GM12878 (cell line): ENCODE data around the gene ZNF100. TPM values are rescaled to one million over a fixed set of nuclear protein-coding genes. Genes with fewer than 3 reads are reported as not detected.

Experiments used
- ATAC-seq: fragments of 200-7000 bp; cut with Tn5 transposase; 3 replicates; pipeline ENCODE4 v1.9.1; 2020; ENCODE audit warnings: mild to moderate bottlenecking, moderate library complexity
- BruUV-seq: library from RNA; stranded (reverse); fragments of 400-500 nt; replicated peaks from 2 replicates; lab custom pipeline; 2021; lab: Mats Ljungman, UMichigan
- CTCF ChIA-PET: fragments of 300-600 bp; sonication (Branson Sonifier 250); formaldehyde crosslinking; extraction: SDS; loops from one replicate; lab custom pipeline; 2021; ENCODE audit warnings: inconsistent platforms; lab: Yijun Ruan, JAX
- POLR2A ChIA-PET: fragments of 350-600 bp; formaldehyde crosslinking; extraction: SDS; loops from one replicate; lab custom pipeline; 2021; ENCODE audit warnings: inconsistent platforms; lab: Charles Lee
- RAD21 ChIA-PET: fragments of 300-600 bp; sonication (Branson Sonifier 250); formaldehyde crosslinking; loops from one replicate; lab custom pipeline; 2023; ENCODE audit warnings: antibody characterized with exemption; ENCODE audit not compliant: unreplicated experiment; lab: Charles Lee
- SMC1A ChIA-PET: fragments of 300-600 bp; sonication (Branson Sonifier 250); formaldehyde crosslinking; loops from one replicate; lab custom pipeline; 2023; ENCODE audit not compliant: unreplicated experiment, uncharacterized antibody; lab: Charles Lee
- DNase-seq: peaks from one replicate; pipeline ENCODE4 v3.0.0-alpha.2; 2011; ENCODE audit warnings: low read depth, low spot score
- FAIRE-seq: peaks from 3 replicates; lab custom pipeline; 2011; peaks lifted over from hg19 to GRCh38; lab: Jason Lieb, UNC
- H2AFZ ChIP-seq: 2 replicates; pipeline ENCODE4 v1.6.0; 2011; ENCODE audit warnings: low read depth, low read length, control low read depth; ENCODE audit not compliant: control insufficient read depth
- H3K27ac ChIP-seq: 2 replicates; pipeline ENCODE4 v1.5.1; 2011; ENCODE audit warnings: control low read depth; ENCODE audit not compliant: control insufficient read depth, insufficient read depth
- H3K27me3 ChIP-seq, 2 experiments: replicated peaks in 1 of 2; 2 replicates each; pipeline versions ENCODE4 v1.6.0 to v1.6.1; 2011; ENCODE audit warnings: low read length in 1 of 2; ENCODE audit not compliant: control insufficient read depth in 2 of 2, insufficient read depth in 2 of 2
- H3K36me3 ChIP-seq, 2 experiments: 2 replicates each; pipeline ENCODE4 v1.5.1; 2011; ENCODE audit warnings: low read length in 1 of 2; ENCODE audit not compliant: control insufficient read depth in 2 of 2, insufficient read depth in 2 of 2
- H3K4me1 ChIP-seq: 2 replicates; pipeline ENCODE4 v1.6.1; 2011; ENCODE audit warnings: mild to moderate bottlenecking, low read length, moderate library complexity, mixed read lengths; ENCODE audit not compliant: control insufficient read depth, insufficient read depth
- H3K4me2 ChIP-seq: 2 replicates; pipeline ENCODE4 v1.6.0; 2011; ENCODE audit warnings: control low read depth; ENCODE audit not compliant: control insufficient read depth, insufficient read depth
- H3K4me3 ChIP-seq: fragments of 200-600 bp; sonication (generic); 2 replicates; pipeline ENCODE4 v1.5.1; 2016
- H3K79me2 ChIP-seq: 2 replicates; pipeline ENCODE4 v1.6.0; 2011; ENCODE audit warnings: low read length; ENCODE audit not compliant: control insufficient read depth, insufficient read depth
- H3K9ac ChIP-seq: 2 replicates; pipeline ENCODE4 v1.8.0; 2011; ENCODE audit warnings: low read length, control low read depth, mixed read lengths; ENCODE audit not compliant: control insufficient read depth, insufficient read depth
- H3K9me3 ChIP-seq: replicated peaks from 3 replicates; pipeline ENCODE4 v1.5.1; 2011; ENCODE audit warnings: mild to moderate bottlenecking, low read length; ENCODE audit not compliant: control insufficient read depth, insufficient read depth
- H4K20me1 ChIP-seq: 2 replicates; pipeline ENCODE4 v1.6.0; 2011; ENCODE audit not compliant: control insufficient read depth, insufficient read depth
- CBFB ChIP-seq: IDR thresholded peaks from 2 replicates; pipeline ENCODE4 v1.6.1; 2016; ENCODE audit warnings: antibody characterized with exemption, low read depth
- CHD4 ChIP-seq: fragments of 200-600 bp; sonication (generic); IDR thresholded peaks from 2 replicates; pipeline ENCODE4 v1.6.1; 2016; ENCODE audit warnings: mild to moderate bottlenecking
- MXI1 ChIP-seq: fragments of 150-350 bp; IDR thresholded peaks from 2 replicates; pipeline ENCODE4 v1.6.1; 2011; ENCODE audit warnings: low read depth, mild to moderate bottlenecking, inconsistent platforms, low read length, improper control_type of control experiment
- SMAD5 ChIP-seq: IDR thresholded peaks from 2 replicates; pipeline ENCODE4 v1.6.1; 2016; ENCODE audit warnings: antibody characterized with exemption, low read depth
- SP1 ChIP-seq: IDR thresholded peaks from one replicate; pipeline ENCODE4 v1.6.1; 2011; ENCODE audit warnings: low read depth, low read length
- TAF1 ChIP-seq: IDR thresholded peaks from 2 replicates; pipeline ENCODE4 v1.6.1; 2011; ENCODE audit warnings: mild to moderate bottlenecking, low read depth, low read length, borderline replicate concordance
- TARDBP ChIP-seq: IDR thresholded peaks from 2 replicates; pipeline ENCODE4 v1.6.1; 2016; ENCODE audit warnings: borderline replicate concordance
- ZNF274 ChIP-seq: IDR thresholded peaks from one replicate; pipeline ENCODE4 v1.8.0; 2011; ENCODE audit not compliant: insufficient read length, insufficient read depth
- ZZZ3 ChIP-seq: IDR thresholded peaks from 2 replicates; pipeline ENCODE4 v1.6.1; 2011; ENCODE audit warnings: low read depth; ENCODE audit not compliant: control insufficient read depth, insufficient read length
- WGBS: methylation state at CpG from one replicate; pipeline ENCODE4 v1.1.6; 2016; ENCODE audit warnings: low lambda C conversion rate; ENCODE audit not compliant: insufficient replicate concordance, insufficient coverage; ENCODE audit errors: missing lambda C conversion rate; 5-methylcytosine and 5-hydroxymethylcytosine counted together
- in situ Hi-C: fragments of 300-500 bp; cut with MboI; formaldehyde crosslinking; loops from 9 replicates; pipeline ENCODE4 v1.14.3; 2018; ENCODE audit warnings: mixed read lengths
- intact Hi-C: fragments of 100-400 bp; cut with micrococcal nuclease; formaldehyde crosslinking; loops from one replicate; pipeline ENCODE4 v1.14.2; 2022; ENCODE audit not compliant: unreplicated experiment
- polyA plus RNA-seq, 11 experiments: library from polyadenylated mRNA; depleted of rRNA in 4 of 11; unstranded in 6 of 11; stranded (reverse) in 5 of 11; fragments of >200 nt; fragmentation: Nextera tagmentation in 4 of 11; fragmentation: Illumina TruSeq in 1 of 11; extraction: Ambion mirVana in 4 of 11; extraction: Trizol in 1 of 11; gene quantifications; 1 replicate in 1 of 11; 2 replicates in 10 of 11; pipeline versions ENCODE4 v1.2.1 to v1.2.3, GENCODE V29; 2011 to 2016; ENCODE audit warnings: inconsistent platforms in 2 of 11, missing spikeins in 2 of 11, low read depth in 1 of 11
- total RNA-seq, 4 experiments: library from RNA; depleted of rRNA in 3 of 4; stranded (reverse); fragments of >200 nt in 3 of 4; fragmentation: Illumina TruSeq in 1 of 4; extraction: Trizol in 1 of 4; gene quantifications; 2 replicates each; pipeline versions ENCODE4 v1.2.1 to v1.2.3, GENCODE V29; 2013 to 2021
- TF ChIP-seq, protein P1 (sequence below): IDR thresholded peaks from 2 replicates; pipeline ENCODE4 v1.6.1; 2011; ENCODE audit warnings: borderline replicate concordance, low read depth, mild to moderate bottlenecking, moderate library complexity, low read length; ENCODE audit not compliant: insufficient read depth, poor library complexity, severe bottlenecking
- TF ChIP-seq, protein P2 (sequence below): fragments of 150-350 bp; IDR thresholded peaks from 2 replicates; pipeline ENCODE4 v1.6.1; 2014; ENCODE audit warnings: mild to moderate bottlenecking, low read depth, low read length
- TF ChIP-seq, protein P3 (sequence below): fragments of 450-650 bp; IDR thresholded peaks from 2 replicates; pipeline ENCODE4 v1.6.1; 2017; ENCODE audit warnings: mild to moderate bottlenecking, low read depth, inconsistent platforms; ENCODE audit not compliant: poor library complexity, severe bottlenecking

Gene ZNF100
- total and polyA plus RNA-seq, 10 of the 15 experiments (the other 5 are each of a cell fraction or from before 2014, with no cell fraction given), result 3.0 to 18.2 (median 9.4) TPM

DNA sequence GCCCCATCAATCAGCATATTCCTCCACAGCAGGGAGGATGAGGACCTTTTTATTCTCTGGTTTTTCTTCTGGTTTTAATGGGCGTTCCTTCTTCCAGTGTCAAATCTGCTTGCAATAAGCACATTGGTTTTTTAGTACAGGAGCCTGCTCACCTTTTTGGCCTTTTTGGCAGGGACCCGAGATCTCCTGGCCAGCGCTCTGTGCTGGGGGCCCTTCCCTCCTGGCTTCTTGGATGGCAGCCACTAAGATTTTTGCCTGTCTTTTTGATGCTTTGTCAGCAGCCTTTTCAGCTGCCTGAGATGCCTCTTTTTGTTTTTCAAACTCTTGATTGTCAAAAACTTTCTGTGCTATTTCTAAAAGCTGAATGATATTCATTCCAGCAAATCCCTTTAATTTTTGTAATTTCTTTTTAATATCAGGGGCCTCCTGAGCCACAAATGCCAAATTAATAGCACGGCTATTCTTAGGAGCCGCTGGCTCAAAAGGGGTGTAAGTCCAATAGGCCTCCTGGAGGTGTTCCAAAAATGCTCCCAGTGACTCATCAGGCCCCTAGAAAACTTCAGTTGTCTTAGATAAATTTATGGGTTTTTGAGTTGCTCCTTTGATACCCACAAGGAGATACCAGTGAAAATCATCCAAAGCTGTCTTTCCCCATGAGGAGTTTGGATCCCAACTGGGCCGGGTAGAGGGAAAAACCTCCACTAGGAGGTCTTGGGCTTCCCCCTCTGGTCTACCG is 73.0 kb downstream of the ZNF100 start:
- intact Hi-C loops, result no loop called here
- POLR2A ChIA-PET, result no interaction called here
- TF ChIP-seq MXI1, result no peak

DNA sequence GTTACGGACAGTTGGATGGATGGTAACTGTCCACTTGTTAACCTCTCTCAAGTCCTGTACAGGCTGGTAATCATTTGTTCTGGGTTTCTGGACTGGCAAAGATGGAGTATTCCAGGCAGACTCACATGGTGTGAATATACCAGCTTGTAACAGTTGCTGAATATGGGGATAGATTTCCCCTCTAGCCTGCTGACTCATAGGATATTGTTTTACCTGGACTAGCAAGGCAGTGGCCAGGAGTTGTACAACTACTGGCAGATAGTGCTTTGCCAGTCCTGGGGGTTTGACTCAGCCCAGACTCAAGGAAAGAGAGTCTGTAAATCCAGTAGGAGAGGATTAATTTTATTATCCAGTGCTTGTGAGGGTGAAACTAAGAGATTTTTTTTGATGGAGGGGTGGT is 74.0 kb downstream of the ZNF100 start:
- no TSS peak for BruUV-seq
- no peak for DNase-seq
- SMC1A ChIA-PET, result interaction anchor here (0.6 kb wide), 1 partner anchor 1107 kb away, joined by 3 read pairs; no protein-coding TSS in a partner anchor
- intact Hi-C loops, result no loop called here
- CTCF ChIA-PET, result no interaction called here
- H2AFZ ChIP-seq, result no peak overlapping the region
- no peak for ATAC-seq
- no peak overlapping the region for H3K9ac ChIP-seq
- in situ Hi-C loops, result no loop called here
- 56% methylated on average over 1 of the region's 1 CpG for WGBS
- no peak overlapping the region for H3K4me2 ChIP-seq
- H3K36me3 ChIP-seq, result no peaks in the 10 kb centered on the region
- no peaks in the 10 kb centered on the region for H3K4me1 ChIP-seq
- no peaks in the 10 kb centered on the region for H3K79me2 ChIP-seq
- no peak for FAIRE-seq
- no peak overlapping the region for H3K4me3 ChIP-seq
- RAD21 ChIA-PET, result no interaction called here
- no peaks in the 10 kb centered on the region for H3K27me3 ChIP-seq
- H4K20me1 ChIP-seq, result no peaks in the 10 kb centered on the region
- POLR2A ChIA-PET, result no interaction called here
- H3K27ac ChIP-seq, result no peak overlapping the region
- no peaks in the 10 kb centered on the region; the same call in 2 of the 3 replicates for H3K9me3 ChIP-seq
- TF ChIP-seq, protein P1, sequence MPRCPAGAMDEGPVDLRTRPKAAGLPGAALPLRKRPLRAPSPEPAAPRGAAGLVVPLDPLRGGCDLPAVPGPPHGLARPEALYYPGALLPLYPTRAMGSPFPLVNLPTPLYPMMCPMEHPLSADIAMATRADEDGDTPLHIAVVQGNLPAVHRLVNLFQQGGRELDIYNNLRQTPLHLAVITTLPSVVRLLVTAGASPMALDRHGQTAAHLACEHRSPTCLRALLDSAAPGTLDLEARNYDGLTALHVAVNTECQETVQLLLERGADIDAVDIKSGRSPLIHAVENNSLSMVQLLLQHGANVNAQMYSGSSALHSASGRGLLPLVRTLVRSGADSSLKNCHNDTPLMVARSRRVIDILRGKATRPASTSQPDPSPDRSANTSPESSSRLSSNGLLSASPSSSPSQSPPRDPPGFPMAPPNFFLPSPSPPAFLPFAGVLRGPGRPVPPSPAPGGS, result no peak
- TF ChIP-seq CBFB (no peak), TARDBP (no peak), CHD4 (no peak), ZZZ3 (no peak), SP1 (no peak), SMAD5 (no peak), TAF1 (no peak), ZNF274 (no peak)
- TF ChIP-seq, protein P2, sequence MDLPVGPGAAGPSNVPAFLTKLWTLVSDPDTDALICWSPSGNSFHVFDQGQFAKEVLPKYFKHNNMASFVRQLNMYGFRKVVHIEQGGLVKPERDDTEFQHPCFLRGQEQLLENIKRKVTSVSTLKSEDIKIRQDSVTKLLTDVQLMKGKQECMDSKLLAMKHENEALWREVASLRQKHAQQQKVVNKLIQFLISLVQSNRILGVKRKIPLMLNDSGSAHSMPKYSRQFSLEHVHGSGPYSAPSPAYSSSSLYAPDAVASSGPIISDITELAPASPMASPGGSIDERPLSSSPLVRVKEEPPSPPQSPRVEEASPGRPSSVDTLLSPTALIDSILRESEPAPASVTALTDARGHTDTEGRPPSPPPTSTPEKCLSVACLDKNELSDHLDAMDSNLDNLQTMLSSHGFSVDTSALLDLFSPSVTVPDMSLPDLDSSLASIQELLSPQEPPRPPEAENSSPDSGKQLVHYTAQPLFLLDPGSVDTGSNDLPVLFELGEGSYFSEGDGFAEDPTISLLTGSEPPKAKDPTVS, result no peak
- TF ChIP-seq, protein P3, sequence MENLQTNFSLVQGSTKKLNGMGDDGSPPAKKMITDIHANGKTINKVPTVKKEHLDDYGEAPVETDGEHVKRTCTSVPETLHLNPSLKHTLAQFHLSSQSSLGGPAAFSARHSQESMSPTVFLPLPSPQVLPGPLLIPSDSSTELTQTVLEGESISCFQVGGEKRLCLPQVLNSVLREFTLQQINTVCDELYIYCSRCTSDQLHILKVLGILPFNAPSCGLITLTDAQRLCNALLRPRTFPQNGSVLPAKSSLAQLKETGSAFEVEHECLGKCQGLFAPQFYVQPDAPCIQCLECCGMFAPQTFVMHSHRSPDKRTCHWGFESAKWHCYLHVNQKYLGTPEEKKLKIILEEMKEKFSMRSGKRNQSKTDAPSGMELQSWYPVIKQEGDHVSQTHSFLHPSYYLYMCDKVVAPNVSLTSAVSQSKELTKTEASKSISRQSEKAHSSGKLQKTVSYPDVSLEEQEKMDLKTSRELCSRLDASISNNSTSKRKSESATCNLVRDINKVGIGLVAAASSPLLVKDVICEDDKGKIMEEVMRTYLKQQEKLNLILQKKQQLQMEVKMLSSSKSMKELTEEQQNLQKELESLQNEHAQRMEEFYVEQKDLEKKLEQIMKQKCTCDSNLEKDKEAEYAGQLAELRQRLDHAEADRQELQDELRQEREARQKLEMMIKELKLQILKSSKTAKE, result no peak

More for the DNA sequence above, 73.0 kb downstream of the ZNF100 start:
- SMC1A ChIA-PET, result no interaction called here
- RAD21 ChIA-PET, result no interaction called here
- Histone ChIP-seq H3K27me3 (no peaks in the 10 kb centered on the region), H3K4me2 (no peak overlapping the region), H3K36me3 (no peaks in the 10 kb centered on the region), H4K20me1 (no peaks in the 10 kb centered on the region), H3K79me2 (no peaks in the 10 kb centered on the region), H3K9me3 (no peaks in the 10 kb centered on the region; the same call in 2 of the 3 replicates), H3K27ac (no peak overlapping the region), H2AFZ (no peak overlapping the region), H3K4me1 (no peaks in the 10 kb centered on the region), H3K4me3 (no peak overlapping the region), H3K9ac (no peak overlapping the region)
- no TSS peak for BruUV-seq
- in situ Hi-C loops, result no loop called here
- no peak for ATAC-seq
- DNase-seq, result no peak
- no peak for FAIRE-seq
- WGBS, result 33% methylated on average over 7 of the region's 7 CpGs
- CTCF ChIA-PET, result no interaction called here
